Measurements from ENCODE around the gene CALCOCO1. TPM values are rescaled to one million over a fixed set of nuclear protein-coding genes. Genes with fewer than 3 reads are reported as not detected.
A peak's percentile ranks its signal among the peaks of the same experiment; 100 is the strongest.

CALCOCO1 gene
- total and polyA plus RNA-seq, 2 of the 13 experiments (the other 11 are each of a cell fraction or from before 2014, with no cell fraction given), result 7.7 to 47.7 TPM

GRCh38 chr12:53746592-53747092, 19.4 kb upstream of the CALCOCO1 start (continued):
- TF ChIP-seq STAT6 (CRISPR knock-in tag; IDR thresholded peaks at IDR 0.05; ENCODE audit: borderline replicate concordance) (no peak), CAMTA2 (CRISPR knock-in tag; IDR thresholded peaks at IDR 0.05; ENCODE audit: borderline replicate concordance) (no peak), PHF20 (CRISPR knock-in tag; IDR thresholded peaks at IDR 0.05) (no peak), ZNF546 (CRISPR knock-in tag; conservative IDR thresholded peaks at IDR 0.05) (no peak), ZNF430 (CRISPR knock-in tag; IDR thresholded peaks at IDR 0.05) (no peak), MAF1 (CRISPR knock-in tag; IDR thresholded peaks at IDR 0.05; ENCODE audit: borderline replicate concordance) (no peak), GATAD2A (CRISPR knock-in tag; IDR thresholded peaks at IDR 0.05) (peak; percentile 63), ZBTB7A (CRISPR knock-in tag; IDR thresholded peaks at IDR 0.05) (no peak), ZNF503 (CRISPR knock-in tag; IDR thresholded peaks at IDR 0.05) (no peak), ZNF839 (CRISPR knock-in tag; IDR thresholded peaks at IDR 0.05; ENCODE audit: borderline replicate concordance) (no peak), CSRNP2 (CRISPR knock-in tag; conservative IDR thresholded peaks at IDR 0.05; ENCODE audit: low read depth) (no peak), NFAT5 (CRISPR knock-in tag; IDR thresholded peaks at IDR 0.05) (no peak), POLR2AphosphoS2 (IDR thresholded peaks at IDR 0.05; ENCODE audit: low read depth, low read length) (no peak), RELA (CRISPR knock-in tag; IDR thresholded peaks at IDR 0.05) (0 out of 2 replicates have a peak, but pooled peaks have one; percentile 68), ARNTL (CRISPR knock-in tag; IDR thresholded peaks at IDR 0.05) (no peak), ZNF362 (CRISPR knock-in tag; IDR thresholded peaks at IDR 0.05; ENCODE audit: borderline replicate concordance) (0 out of 2 replicates have a peak, but pooled peaks have one; percentile 37), MXD3 (CRISPR knock-in tag; IDR thresholded peaks at IDR 0.05) (no peak)

Measured in HepG2 (cell line).